Loucy (cell line): ENCODE results near the gene FN3KRP.

Source experiments
- EZH2phosphoT487 ChIP-seq: fragments of 200-600 bp; IDR thresholded peaks from 2 replicates; pipeline ENCODE4 v1.6.1; 2018; ENCODE audit warnings: antibody characterized with exemption, mild to moderate bottlenecking, moderate library complexity, borderline replicate concordance
- TF ChIP-seq, protein P1 (sequence below): fragments of 200-600 bp; sonication (generic); conservative IDR thresholded peaks from 2 replicates; pipeline ENCODE4 v1.5.1; 2014; ENCODE audit warnings: mild to moderate bottlenecking, antibody characterized with exemption, low read length

DNA sequence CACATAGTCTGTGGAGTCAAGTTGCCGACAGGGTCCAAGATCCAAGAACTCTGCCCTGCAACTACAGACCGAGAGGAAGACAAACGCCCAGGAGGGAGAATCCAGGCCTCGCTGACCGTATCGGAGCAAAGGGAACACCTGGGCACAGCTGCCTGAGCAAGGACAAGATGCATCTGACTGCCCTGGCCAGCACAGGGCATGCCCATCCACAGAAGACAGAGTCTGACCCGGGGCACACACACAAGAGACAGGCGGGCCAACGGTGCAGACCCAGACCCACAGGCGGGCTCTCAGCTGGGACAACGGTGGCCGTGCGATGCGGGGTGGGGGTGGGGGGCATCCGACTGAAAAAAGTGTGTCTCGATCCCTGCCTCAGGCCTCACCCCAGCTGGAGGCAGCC is 24.2 kb upstream of the FN3KRP start:
- TF ChIP-seq, protein P1, sequence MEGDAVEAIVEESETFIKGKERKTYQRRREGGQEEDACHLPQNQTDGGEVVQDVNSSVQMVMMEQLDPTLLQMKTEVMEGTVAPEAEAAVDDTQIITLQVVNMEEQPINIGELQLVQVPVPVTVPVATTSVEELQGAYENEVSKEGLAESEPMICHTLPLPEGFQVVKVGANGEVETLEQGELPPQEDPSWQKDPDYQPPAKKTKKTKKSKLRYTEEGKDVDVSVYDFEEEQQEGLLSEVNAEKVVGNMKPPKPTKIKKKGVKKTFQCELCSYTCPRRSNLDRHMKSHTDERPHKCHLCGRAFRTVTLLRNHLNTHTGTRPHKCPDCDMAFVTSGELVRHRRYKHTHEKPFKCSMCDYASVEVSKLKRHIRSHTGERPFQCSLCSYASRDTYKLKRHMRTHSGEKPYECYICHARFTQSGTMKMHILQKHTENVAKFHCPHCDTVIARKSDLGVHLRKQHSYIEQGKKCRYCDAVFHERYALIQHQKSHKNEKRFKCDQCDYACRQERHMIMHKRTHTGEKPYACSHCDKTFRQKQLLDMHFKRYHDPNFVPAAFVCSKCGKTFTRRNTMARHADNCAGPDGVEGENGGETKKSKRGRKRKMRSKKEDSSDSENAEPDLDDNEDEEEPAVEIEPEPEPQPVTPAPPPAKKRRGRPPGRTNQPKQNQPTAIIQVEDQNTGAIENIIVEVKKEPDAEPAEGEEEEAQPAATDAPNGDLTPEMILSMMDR: no peak
- TF ChIP-seq EZH2phosphoT487: no peak
